Kidney epithelial cell (primary cell): ENCODE data around the gene TMEM178B. TPM values are rescaled to one million over a fixed set of nuclear protein-coding genes. Genes with fewer than 3 reads are reported as not detected.

ENCODE experiments used
- DNase-seq: peaks from one replicate; pipeline ENCODE4 v3.0.0-alpha.2; 2010; ENCODE audit warnings: low read depth
- H3K27me3 ChIP-seq: 2 replicates; pipeline ENCODE4 v1.6.0; 2011; ENCODE audit warnings: low read length; ENCODE audit not compliant: control insufficient read depth, insufficient read depth
- H3K36me3 ChIP-seq: 2 replicates; pipeline ENCODE4 v1.5.1; 2011; ENCODE audit warnings: low read length; ENCODE audit not compliant: control insufficient read depth, insufficient read depth
- H3K4me3 ChIP-seq: 2 replicates; pipeline ENCODE4 v1.5.1; 2011; ENCODE audit warnings: low read depth, mild to moderate bottlenecking, control low read depth, low read length
- CTCF ChIP-seq: IDR thresholded peaks from 2 replicates; pipeline ENCODE4 v1.5.1; 2011; ENCODE audit warnings: mild to moderate bottlenecking, moderate library complexity, low read length, control low read depth, inconsistent platforms; ENCODE audit not compliant: insufficient read depth, poor library complexity, severe bottlenecking
- total RNA-seq: library from RNA; depleted of rRNA; stranded (reverse); fragments of >200 nt; gene quantifications from 2 replicates; pipeline ENCODE4 v1.2.3, GENCODE V29; 2015

The TMEM178B gene
- total RNA-seq, 1 donor from 2014 or later, result 9.7 TPM

- Histone ChIP-seq H3K27me3 (no peaks in the 10 kb centered on the region), H3K4me3 (no peak overlapping the region), H3K36me3 (no peaks in the 10 kb centered on the region)
- no peak for TF ChIP-seq CTCF
- no peak for DNase-seq
Observed at GRCh38 chr7:141264511-141264910, 190.6 kb downstream of the TMEM178B start.

- H3K27me3 ChIP-seq, result no peaks in the 10 kb centered on the region
- no peak for TF ChIP-seq CTCF
- DNase-seq, result no peak
- no peak overlapping the region for H3K4me3 ChIP-seq
- H3K36me3 ChIP-seq, result no peaks in the 10 kb centered on the region
Observed at GRCh38 chr7:141265668-141266067, 191.8 kb downstream of the TMEM178B start.

GRCh38 chr7:141268614-141269013 is 194.8 kb downstream of the TMEM178B start:
- no peak overlapping the region for H3K4me3 ChIP-seq
- H3K27me3 ChIP-seq, result no peaks in the 10 kb centered on the region
- no peak for DNase-seq
- H3K36me3 ChIP-seq, result no peaks in the 10 kb centered on the region
- no peak for TF ChIP-seq CTCF

GRCh38 chr7:141271451-141271850 is 197.6 kb downstream of the TMEM178B start:
- TF ChIP-seq CTCF, result no peak
- Histone ChIP-seq H3K27me3 (no peaks in the 10 kb centered on the region), H3K4me3 (no peak overlapping the region), H3K36me3 (no peaks in the 10 kb centered on the region)
- DNase-seq, result no peak

GRCh38 chr7:141272417-141272816 is 198.6 kb downstream of the TMEM178B start:
- no peak for DNase-seq
- no peaks in the 10 kb centered on the region for H3K36me3 ChIP-seq
- H3K4me3 ChIP-seq, result no peak overlapping the region
- TF ChIP-seq CTCF, result no peak
- no peaks in the 10 kb centered on the region for H3K27me3 ChIP-seq

GRCh38 chr7:141275350-141275749 is 201.5 kb downstream of the TMEM178B start:
- Histone ChIP-seq H3K4me3 (no peak overlapping the region), H3K36me3 (no peaks in the 10 kb centered on the region)

More at GRCh38 chr7:141275350-141275749, 201.5 kb downstream of the TMEM178B start:
- H3K27me3 ChIP-seq, result no peaks in the 10 kb centered on the region
- no peak for DNase-seq
- TF ChIP-seq CTCF, result no peak
